ENCODE measurements around the gene PARN. TPM values are rescaled to one million over a fixed set of nuclear protein-coding genes. Genes with fewer than 3 reads are reported as not detected.

Gene PARN
- total and polyA plus RNA-seq, 2 of the 4 experiments (the other 2 are of a cell fraction) = 24.6 to 25.1 TPM

DNA sequence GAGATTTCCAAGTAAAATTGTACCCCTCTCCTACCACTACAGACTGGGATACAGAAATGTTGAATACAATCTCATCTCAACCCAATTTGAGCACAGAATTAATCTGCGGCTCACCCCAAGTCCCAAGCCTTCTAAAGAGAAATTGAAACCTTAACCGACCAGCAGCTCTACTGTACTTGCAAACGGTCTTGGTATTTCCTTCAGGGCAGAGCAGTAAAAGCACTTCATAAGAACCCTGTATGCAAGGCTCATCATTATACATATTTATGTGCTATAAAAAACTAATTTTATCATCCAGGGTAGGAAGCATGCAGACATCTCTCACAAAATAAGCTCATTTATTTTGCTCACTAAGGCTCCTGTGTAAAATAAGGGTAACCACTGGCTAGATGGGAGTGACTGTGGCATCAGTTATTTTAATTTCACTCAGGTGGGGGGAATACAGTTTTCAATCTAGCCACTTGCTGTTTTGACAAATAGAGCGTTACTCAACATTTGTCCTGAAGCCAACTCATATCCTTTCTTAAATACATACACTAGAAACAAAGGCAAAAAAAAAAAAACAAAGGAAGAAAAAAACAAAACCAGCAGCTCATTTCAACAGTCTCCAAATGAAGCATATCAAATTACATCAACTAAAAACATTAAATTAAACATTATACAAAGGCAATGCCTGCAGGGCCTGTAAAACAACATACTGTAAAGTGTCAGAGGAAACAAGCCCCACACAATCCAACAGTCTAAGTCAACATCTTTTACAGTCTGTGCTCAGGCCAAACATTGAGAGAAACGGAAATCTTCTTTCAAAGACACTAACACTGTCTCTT is 65.0 kb downstream of the PARN start:
- Histone ChIP-seq H4K8ac (ENCODE audit: low read depth in 2 of 2, low read length in 2 of 2) (no peak overlapping the region), H3K4ac (ENCODE audit: low read depth, low read length) (no peak overlapping the region), H2AK9ac (replicated peaks; ENCODE audit: low read depth, low read length, poor library complexity) (no peak overlapping the region), H2BK5ac (ENCODE audit: low read depth, low read length, poor library complexity, severe bottlenecking) (no peak overlapping the region), H4K91ac (ENCODE audit: insufficient read depth, low read depth, low read length) (no peak overlapping the region), H3K36me3 (ENCODE audit: control insufficient read depth, insufficient read depth, low read length) (no peaks in the 10 kb centered on the region), H3K4me1 (ENCODE audit: control insufficient read depth, insufficient read depth, low read length) (peaks cover 5% of the 10 kb centered on the region), H3K23ac (ENCODE audit: low read depth, low read length) (no peak overlapping the region), H2BK20ac (ENCODE audit: low read depth, low read length) (no peak overlapping the region), H4K20me1 (ENCODE audit: insufficient read depth, low read length) (no peaks in the 10 kb centered on the region), H3K27me3 (ENCODE audit: control insufficient read depth, insufficient read depth, low read length) (no peaks in the 10 kb centered on the region), H2AK5ac (ENCODE audit: low read depth, low read length) (no peak overlapping the region), H3K9me1 (ENCODE audit: insufficient read depth, low read length) (peaks cover 12% of the 10 kb centered on the region; the same call in 1 of the 2 replicates), H4K5ac (ENCODE audit: low read depth, low read length) (no peak overlapping the region), H2BK15ac (ENCODE audit: low read depth, low read length) (no peak overlapping the region), H3K4me2 (ENCODE audit: low read depth, low read length) (no peak overlapping the region), H2BK120ac (ENCODE audit: low read depth, low read length) (no peak overlapping the region), H2AFZ (replicated peaks; ENCODE audit: low read length, poor library complexity) (no peak overlapping the region), H3K9me3 (ENCODE audit: control insufficient read depth, insufficient read depth, low read length) (no peaks in the 10 kb centered on the region), H3K14ac (replicated peaks; ENCODE audit: low read depth, low read length) (no peak overlapping the region), H3K27ac (ENCODE audit: insufficient read depth, low read length) (no peak overlapping the region), H3K56ac (ENCODE audit: extremely low read depth, insufficient read depth, low read length) (no peak overlapping the region), H3K18ac (ENCODE audit: low read depth, low read length) (no peak overlapping the region), H3K79me1 (ENCODE audit: low read depth in 1 of 2, low read length in 2 of 2) (peaks cover 0 to 14% of the 10 kb centered on the region in 2 experiments; a peak in 2 of 4 replicates), H3K9ac (ENCODE audit: low read depth, low read length) (no peak overlapping the region), H3K4me3 (ENCODE audit: insufficient read depth, low read depth, low read length) (no peak overlapping the region)
- DNase-seq (peak; percentile 14), ATAC-seq (ENCODE audit: low read depth) (peak; percentile 66)
- dilution Hi-C loops (cut with HindIII; ENCODE audit: low sequenced_read_pairs, unreplicated experiment) = no loop called here
- ChIA-PET POLR2A (ENCODE audit: unreplicated experiment) (no interaction called here), CTCF (interaction anchor here (1.4 kb wide), 1 partner anchor 20 kb away, joined by 3 read pairs; no protein-coding TSS in a partner anchor)
- 40% methylated on average over 1 of the region's 5 CpGs; no CpG with 5 or more reads in 1 of the 2 experiments for WGBS, 2 experiments (ENCODE audit: extremely low coverage in 2 of 2, insufficient read length in 1 of 2)
- intact Hi-C loops (cut with micrococcal nuclease) = no loop called here
- in situ Hi-C loops (cut with MboI; ENCODE audit: low sequenced_read_pairs) = no loop called here
- no TSS peak for BruUV-seq (replicated peaks)
- TF ChIP-seq CEBPB (IDR thresholded peaks at IDR 0.05; ENCODE audit: low read depth, low read length) (no peak), BHLHE40 (IDR thresholded peaks at IDR 0.05; ENCODE audit: low read depth, low read length) (no peak), CHD1 (IDR thresholded peaks at IDR 0.05; ENCODE audit: low read depth, low read length) (no peak), RCOR1 (IDR thresholded peaks at IDR 0.05; ENCODE audit: insufficient replicate concordance, low read length) (no peak), FOS (IDR thresholded peaks at IDR 0.05; ENCODE audit: low read depth, low read length) (no peak), POLR2A (IDR thresholded peaks at IDR 0.05; ENCODE audit: low read depth, low read length) (no peak), SMC3 (IDR thresholded peaks at IDR 0.05; ENCODE audit: low read depth, low read length) (no peak), RFX5 (IDR thresholded peaks at IDR 0.05; ENCODE audit: low read depth, low read length) (no peak), NFE2L2 (IDR thresholded peaks at IDR 0.05; ENCODE audit: low read depth, low read length) (no peak), MAZ (IDR thresholded peaks at IDR 0.05; ENCODE audit: borderline replicate concordance, low read depth, low read length) (no peak), MAFK (IDR thresholded peaks at IDR 0.05; ENCODE audit: low read depth, low read length) (no peak), MXI1 (IDR thresholded peaks at IDR 0.05; ENCODE audit: borderline replicate concordance, low read depth, low read length) (no peak)
- TF ChIP-seq, protein P1, sequence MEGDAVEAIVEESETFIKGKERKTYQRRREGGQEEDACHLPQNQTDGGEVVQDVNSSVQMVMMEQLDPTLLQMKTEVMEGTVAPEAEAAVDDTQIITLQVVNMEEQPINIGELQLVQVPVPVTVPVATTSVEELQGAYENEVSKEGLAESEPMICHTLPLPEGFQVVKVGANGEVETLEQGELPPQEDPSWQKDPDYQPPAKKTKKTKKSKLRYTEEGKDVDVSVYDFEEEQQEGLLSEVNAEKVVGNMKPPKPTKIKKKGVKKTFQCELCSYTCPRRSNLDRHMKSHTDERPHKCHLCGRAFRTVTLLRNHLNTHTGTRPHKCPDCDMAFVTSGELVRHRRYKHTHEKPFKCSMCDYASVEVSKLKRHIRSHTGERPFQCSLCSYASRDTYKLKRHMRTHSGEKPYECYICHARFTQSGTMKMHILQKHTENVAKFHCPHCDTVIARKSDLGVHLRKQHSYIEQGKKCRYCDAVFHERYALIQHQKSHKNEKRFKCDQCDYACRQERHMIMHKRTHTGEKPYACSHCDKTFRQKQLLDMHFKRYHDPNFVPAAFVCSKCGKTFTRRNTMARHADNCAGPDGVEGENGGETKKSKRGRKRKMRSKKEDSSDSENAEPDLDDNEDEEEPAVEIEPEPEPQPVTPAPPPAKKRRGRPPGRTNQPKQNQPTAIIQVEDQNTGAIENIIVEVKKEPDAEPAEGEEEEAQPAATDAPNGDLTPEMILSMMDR (conservative IDR thresholded peaks at IDR 0.05; ENCODE audit: low read depth, low read length) = no peak
- TF ChIP-seq, protein P2, sequence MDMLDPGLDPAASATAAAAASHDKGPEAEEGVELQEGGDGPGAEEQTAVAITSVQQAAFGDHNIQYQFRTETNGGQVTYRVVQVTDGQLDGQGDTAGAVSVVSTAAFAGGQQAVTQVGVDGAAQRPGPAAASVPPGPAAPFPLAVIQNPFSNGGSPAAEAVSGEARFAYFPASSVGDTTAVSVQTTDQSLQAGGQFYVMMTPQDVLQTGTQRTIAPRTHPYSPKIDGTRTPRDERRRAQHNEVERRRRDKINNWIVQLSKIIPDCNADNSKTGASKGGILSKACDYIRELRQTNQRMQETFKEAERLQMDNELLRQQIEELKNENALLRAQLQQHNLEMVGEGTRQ (IDR thresholded peaks at IDR 0.05; ENCODE audit: low read depth, low read length) = no peak
- TF ChIP-seq, protein P3, sequence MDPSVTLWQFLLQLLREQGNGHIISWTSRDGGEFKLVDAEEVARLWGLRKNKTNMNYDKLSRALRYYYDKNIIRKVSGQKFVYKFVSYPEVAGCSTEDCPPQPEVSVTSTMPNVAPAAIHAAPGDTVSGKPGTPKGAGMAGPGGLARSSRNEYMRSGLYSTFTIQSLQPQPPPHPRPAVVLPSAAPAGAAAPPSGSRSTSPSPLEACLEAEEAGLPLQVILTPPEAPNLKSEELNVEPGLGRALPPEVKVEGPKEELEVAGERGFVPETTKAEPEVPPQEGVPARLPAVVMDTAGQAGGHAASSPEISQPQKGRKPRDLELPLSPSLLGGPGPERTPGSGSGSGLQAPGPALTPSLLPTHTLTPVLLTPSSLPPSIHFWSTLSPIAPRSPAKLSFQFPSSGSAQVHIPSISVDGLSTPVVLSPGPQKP (IDR thresholded peaks at IDR 0.05; ENCODE audit: borderline replicate concordance, low read depth, low read length) = no peak
